Body of pancreas (tissue), 4 donors: ENCODE measurements around the gene E2F7. TPM values are rescaled to one million over a fixed set of nuclear protein-coding genes. Genes with fewer than 3 reads are reported as not detected.

Experiments
- ATAC-seq: fragments of 150-250 bp; one replicate; pipeline ENCODE4 v1.9.1; 2016
- DNase-seq, 4 donors: peaks; one replicate each; pipeline ENCODE4 v3.0.0-alpha.2; 2019
- H3K27ac ChIP-seq, 4 donors: fragments of 200-600 bp; sonication (generic); 1 replicate in 3 of 4; 2 replicates in 1 of 4; pipeline versions ENCODE4 v1.5.1 to v1.6.1; 2016 to 2019; ENCODE audit warnings: mild to moderate bottlenecking in 1 of 4, mixed read lengths in 1 of 4, moderate library complexity in 1 of 4
- H3K27me3 ChIP-seq, 2 donors: fragments of 200-600 bp; sonication (generic); one replicate each; pipeline ENCODE4 v1.6.0; 2016; ENCODE audit warnings: mild to moderate bottlenecking in 1 of 2
- H3K36me3 ChIP-seq, 2 donors: fragments of 200-600 bp; sonication (generic); replicated peaks in 1 of 2; 2 replicates each; pipeline ENCODE4 v1.5.1; 2016; ENCODE audit warnings: low read depth in 2 of 2; ENCODE audit not compliant: insufficient read depth in 1 of 2
- H3K4me1 ChIP-seq: fragments of 200-600 bp; sonication (generic); one replicate; pipeline ENCODE4 v1.6.0; 2016
- H3K4me3 ChIP-seq, 2 donors: fragments of 200-600 bp; sonication (generic); 1 replicate in 1 of 2; 2 replicates in 1 of 2; pipeline ENCODE4 v1.5.1; 2016 to 2019
- H3K9me3 ChIP-seq, 3 donors: fragments of 200-600 bp; sonication (generic); 1 replicate in 2 of 3; 2 replicates in 1 of 3; pipeline ENCODE4 v1.5.1; 2016
- CTCF ChIP-seq, 7 experiments: fragments of 450-650 bp in 4 of 7; fragments of 200-600 bp in 3 of 7; sonication (generic) in 3 of 7; IDR thresholded peaks; one replicate each; pipeline ENCODE4 v1.5.1; 2016 to 2019; ENCODE audit warnings: antibody characterized with exemption in 7 of 7
- POLR2A ChIP-seq, 3 donors: fragments of 450-650 bp; IDR thresholded peaks; one replicate each; pipeline ENCODE4 v1.6.1; 2016; ENCODE audit warnings: antibody characterized with exemption in 3 of 3, mild to moderate bottlenecking in 2 of 3
- WGBS, 2 donors: methylation state at CpG; one replicate each; pipeline ENCODE4 v1.1.5; 2017; 5-methylcytosine and 5-hydroxymethylcytosine counted together
- intact Hi-C: fragments of 100-400 bp; cut with DNase I; formaldehyde crosslinking; loops from one replicate; pipeline ENCODE4 v1.15.1; 2023
- total RNA-seq, 2 donors: library from RNA; depleted of rRNA; stranded (reverse); fragments of >200 nt; gene quantifications; one replicate each; pipeline ENCODE4 v1.1.0, GENCODE V29; 2016

E2F7 gene
- total RNA-seq, 2 donors from 2014 or later: not detected

GRCh38 chr12:76997011-76997780 is 68.2 kb downstream of the E2F7 start:
- no peaks in the 10 kb centered on the region for H3K4me1 ChIP-seq
- 69 to 84% methylated on average over 4 of the region's 4 CpGs for WGBS, 2 donors
- no peak overlapping the region for H3K4me3 ChIP-seq
- H3K27ac ChIP-seq: no peak overlapping the region
- no peaks in the 10 kb centered on the region for H3K9me3 ChIP-seq
- ATAC-seq (no peak), DNase-seq (no peak)
- no peaks in the 10 kb centered on the region for H3K36me3 ChIP-seq
- TF ChIP-seq CTCF (IDR thresholded peaks at IDR 0.05): no peak
- TF ChIP-seq POLR2A (IDR thresholded peaks at IDR 0.05): no peak
- intact Hi-C loops: no loop called here
- no peaks in the 10 kb centered on the region for H3K27me3 ChIP-seq

- ATAC-seq (no peak), DNase-seq (no peak)
- TF ChIP-seq CTCF (IDR thresholded peaks at IDR 0.05) (no peak), POLR2A (IDR thresholded peaks at IDR 0.05) (no peak)
- Histone ChIP-seq H3K4me3 (no peak overlapping the region), H3K27me3 (no peaks in the 10 kb centered on the region), H3K4me1 (no peaks in the 10 kb centered on the region), H3K36me3 (no peaks in the 10 kb centered on the region), H3K9me3 (no peaks in the 10 kb centered on the region), H3K27ac (no peak overlapping the region)
- WGBS, 2 donors: 3 to 11% methylated on average over 1 of the region's 1 CpG
- intact Hi-C loops: no loop called here
Observed at GRCh38 chr12:76990716-76991115, 74.7 kb downstream of the E2F7 start.

GRCh38 chr12:76984566-76984965 is 80.8 kb downstream of the E2F7 start:
- WGBS, 2 donors: 90 to 92% methylated on average over 26 of the region's 26 CpGs
- DNase-seq: no peak
- ATAC-seq: no peak

GRCh38 chr12:76983420-76983819 is 81.9 kb downstream of the E2F7 start:
- H3K4me3 ChIP-seq: no peak overlapping the region
- peaks cover 0 to 6% (median 0%) of the 10 kb centered on the region in 3 donors for H3K9me3 ChIP-seq

More at GRCh38 chr12:76984566-76984965, 80.8 kb downstream of the E2F7 start:
- Histone ChIP-seq H3K4me3 (no peak overlapping the region), H3K27ac (no peak overlapping the region), H3K4me1 (no peaks in the 10 kb centered on the region), H3K9me3 (peaks cover 0 to 6% (median 0%) of the 10 kb centered on the region in 3 donors), H3K27me3 (no peaks in the 10 kb centered on the region), H3K36me3 (no peaks in the 10 kb centered on the region)
- TF ChIP-seq POLR2A (IDR thresholded peaks at IDR 0.05): no peak
- TF ChIP-seq CTCF (IDR thresholded peaks at IDR 0.05): no peak
- intact Hi-C loops: no loop called here

More at GRCh38 chr12:76983420-76983819, 81.9 kb downstream of the E2F7 start:
- no peak overlapping the region for H3K27ac ChIP-seq
- no peak for ATAC-seq
- H3K27me3 ChIP-seq: no peaks in the 10 kb centered on the region
- intact Hi-C loops: no loop called here
- H3K4me1 ChIP-seq: no peaks in the 10 kb centered on the region
- no peak for TF ChIP-seq CTCF (IDR thresholded peaks at IDR 0.05)
- no peak for TF ChIP-seq POLR2A (IDR thresholded peaks at IDR 0.05)
- DNase-seq: no peak
- no peaks in the 10 kb centered on the region for H3K36me3 ChIP-seq
- WGBS, 2 donors: 44% methylated on average over 2 of the region's 2 CpGs
